ENCODE results near the gene LY9. TPM values are rescaled to one million over a fixed set of nuclear protein-coding genes. Genes with fewer than 3 reads are reported as not detected.

LY9 gene, protein sequence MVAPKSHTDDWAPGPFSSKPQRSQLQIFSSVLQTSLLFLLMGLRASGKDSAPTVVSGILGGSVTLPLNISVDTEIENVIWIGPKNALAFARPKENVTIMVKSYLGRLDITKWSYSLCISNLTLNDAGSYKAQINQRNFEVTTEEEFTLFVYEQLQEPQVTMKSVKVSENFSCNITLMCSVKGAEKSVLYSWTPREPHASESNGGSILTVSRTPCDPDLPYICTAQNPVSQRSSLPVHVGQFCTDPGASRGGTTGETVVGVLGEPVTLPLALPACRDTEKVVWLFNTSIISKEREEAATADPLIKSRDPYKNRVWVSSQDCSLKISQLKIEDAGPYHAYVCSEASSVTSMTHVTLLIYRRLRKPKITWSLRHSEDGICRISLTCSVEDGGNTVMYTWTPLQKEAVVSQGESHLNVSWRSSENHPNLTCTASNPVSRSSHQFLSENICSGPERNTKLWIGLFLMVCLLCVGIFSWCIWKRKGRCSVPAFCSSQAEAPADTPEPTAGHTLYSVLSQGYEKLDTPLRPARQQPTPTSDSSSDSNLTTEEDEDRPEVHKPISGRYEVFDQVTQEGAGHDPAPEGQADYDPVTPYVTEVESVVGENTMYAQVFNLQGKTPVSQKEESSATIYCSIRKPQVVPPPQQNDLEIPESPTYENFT
- 3.0 and 3.9 TPM in 2 replicates for total RNA-seq

DNA sequence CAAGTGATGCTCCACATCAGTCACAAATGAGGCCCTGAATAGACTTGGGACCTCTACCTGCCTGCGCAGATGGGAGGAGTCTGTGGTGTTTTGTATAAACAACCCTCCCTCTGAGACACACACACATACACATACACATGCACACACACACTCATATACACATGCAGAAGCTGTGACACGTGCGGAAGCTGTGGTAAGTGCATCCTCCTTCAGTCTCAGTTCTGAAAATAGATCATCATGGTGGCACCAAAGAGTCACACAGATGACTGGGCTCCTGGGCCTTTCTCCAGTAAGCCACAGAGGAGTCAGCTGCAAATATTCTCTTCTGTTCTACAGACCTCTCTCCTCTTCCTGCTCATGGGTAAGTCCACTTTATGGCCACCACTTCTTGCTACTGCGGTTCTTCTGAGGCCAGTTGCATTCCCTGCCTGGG is at the start of gene LY9:
TSS of gene LY9 (plus strand) at position 224 of the 433 bp plus-strand sequence. CDS start at position 238, 14 bp downstream.
- intact Hi-C loops (cut with micrococcal nuclease): loop anchor here (1.0 to 5.0 kb wide), 7 partner anchors 8 to 113 kb away; no protein-coding TSS in a partner anchor

DNA sequence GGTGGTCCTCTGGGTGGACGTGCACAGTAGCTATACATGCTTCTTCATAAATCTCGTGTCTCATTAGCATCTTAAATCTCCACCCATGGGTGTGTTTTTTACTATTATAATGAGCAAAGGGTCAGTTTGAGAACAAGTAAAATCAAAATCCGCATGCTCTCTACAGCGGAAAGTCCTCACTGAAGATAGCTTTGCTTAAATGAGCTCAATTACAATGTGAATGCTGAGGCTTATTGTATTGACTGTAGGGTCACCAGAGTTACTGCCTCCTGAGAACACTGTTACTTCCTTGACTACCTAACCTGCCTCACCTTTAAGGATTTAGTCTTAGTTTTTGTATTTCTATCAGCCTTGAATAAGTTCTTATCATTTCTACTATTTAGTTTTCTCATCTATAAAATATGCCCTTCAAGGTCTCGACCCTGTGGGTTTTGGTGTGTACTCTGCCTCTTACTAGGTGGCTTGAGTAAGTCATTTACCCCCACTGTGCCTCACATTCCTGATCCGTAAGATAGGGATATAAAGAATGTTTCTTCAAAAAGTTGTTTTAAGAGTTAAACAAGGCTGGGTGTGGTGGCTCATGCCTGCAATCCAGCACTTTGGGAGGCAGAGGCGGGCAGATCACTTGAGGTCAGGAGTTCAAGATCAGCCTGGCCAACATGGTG is 49.0 kb upstream of the LY9 start:
- intact Hi-C loops (cut with micrococcal nuclease): no loop called here

DNA sequence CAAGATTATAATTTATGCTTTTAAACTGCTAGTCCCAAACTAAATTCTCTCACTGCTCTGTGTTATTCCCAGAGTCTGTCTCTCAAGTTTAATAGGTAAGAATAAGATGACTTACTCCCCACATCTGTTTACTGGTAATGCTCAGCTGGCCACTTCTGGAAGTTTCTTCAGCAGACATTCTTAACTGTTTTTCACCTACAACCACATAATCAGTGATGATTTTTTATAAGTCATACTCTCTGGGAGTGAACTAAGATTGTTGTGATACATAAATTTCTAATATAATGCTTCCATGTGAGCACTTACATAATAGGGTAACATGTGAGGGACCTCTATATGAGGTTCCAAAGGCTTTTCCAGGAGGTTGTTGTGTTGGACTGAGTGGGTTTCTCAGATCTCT is 48.3 kb upstream of the LY9 start:
- intact Hi-C loops (cut with micrococcal nuclease): no loop called here

DNA sequence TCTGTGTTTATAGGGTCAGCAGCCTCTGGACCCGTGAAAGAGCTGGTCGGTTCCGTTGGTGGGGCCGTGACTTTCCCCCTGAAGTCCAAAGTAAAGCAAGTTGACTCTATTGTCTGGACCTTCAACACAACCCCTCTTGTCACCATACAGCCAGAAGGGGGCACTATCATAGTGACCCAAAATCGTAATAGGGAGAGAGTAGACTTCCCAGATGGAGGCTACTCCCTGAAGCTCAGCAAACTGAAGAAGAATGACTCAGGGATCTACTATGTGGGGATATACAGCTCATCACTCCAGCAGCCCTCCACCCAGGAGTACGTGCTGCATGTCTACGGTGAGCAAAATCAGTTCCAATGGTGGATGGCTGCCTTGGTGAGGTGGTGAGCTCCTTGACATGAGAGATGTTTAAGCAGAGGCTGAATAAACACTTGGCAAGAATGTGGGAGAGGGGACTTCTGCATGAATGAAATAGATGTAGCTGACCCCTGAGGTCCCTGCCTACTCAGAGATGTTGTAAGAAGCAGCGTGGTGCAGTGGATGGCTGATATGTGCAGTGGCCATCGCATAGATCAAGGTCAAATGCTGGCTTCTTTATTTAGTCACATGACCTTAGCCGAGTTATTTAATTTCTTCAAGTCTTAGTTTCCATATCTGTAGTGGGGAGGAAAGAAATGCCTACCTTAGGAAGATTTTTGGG is 47.6 kb upstream of the LY9 start:
- intact Hi-C loops (cut with micrococcal nuclease): no loop called here

DNA sequence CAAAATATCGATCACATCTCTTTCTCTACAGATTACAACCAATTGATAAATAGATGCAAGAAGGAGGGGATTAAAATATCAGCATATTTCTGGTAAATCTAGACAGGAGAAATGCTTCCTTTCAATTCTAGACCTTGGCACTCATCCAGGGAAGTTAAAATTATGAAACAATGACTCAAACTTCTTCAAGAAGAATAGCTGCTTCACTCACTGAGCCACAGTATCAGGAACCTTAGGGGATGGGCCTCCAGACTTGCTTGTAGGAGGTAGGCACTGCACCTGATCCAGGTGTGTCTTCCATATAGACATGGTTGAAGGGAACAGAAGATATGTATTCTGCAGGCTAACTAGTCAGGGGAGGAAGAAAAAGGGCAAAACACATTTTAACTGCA is 47.1 kb upstream of the LY9 start:
- intact Hi-C loops (cut with micrococcal nuclease): no loop called here

DNA sequence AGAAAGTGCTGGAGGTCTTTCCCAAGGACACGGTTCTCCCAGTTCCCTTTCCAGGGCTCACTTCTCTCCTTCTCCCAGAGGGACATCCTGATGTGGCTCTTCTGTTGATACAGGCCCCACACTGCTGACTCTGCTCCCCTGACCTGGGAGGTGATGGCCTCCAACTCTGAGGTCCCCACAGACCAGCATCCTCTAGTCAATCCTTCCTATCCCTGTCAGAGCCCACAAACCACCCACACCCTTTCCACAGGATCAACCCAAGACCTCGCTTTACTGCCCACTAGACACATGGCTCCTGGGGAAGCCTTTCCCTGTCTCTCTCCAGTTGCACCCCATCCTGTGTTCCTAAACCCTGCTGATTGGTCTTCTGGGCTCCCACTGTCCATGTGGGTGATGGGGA is 45.4 kb upstream of the LY9 start:
- intact Hi-C loops (cut with micrococcal nuclease): loop anchor here (1.0 to 2.0 kb wide), 2 partner anchors 8 to 16 kb away; no protein-coding TSS in a partner anchor

DNA sequence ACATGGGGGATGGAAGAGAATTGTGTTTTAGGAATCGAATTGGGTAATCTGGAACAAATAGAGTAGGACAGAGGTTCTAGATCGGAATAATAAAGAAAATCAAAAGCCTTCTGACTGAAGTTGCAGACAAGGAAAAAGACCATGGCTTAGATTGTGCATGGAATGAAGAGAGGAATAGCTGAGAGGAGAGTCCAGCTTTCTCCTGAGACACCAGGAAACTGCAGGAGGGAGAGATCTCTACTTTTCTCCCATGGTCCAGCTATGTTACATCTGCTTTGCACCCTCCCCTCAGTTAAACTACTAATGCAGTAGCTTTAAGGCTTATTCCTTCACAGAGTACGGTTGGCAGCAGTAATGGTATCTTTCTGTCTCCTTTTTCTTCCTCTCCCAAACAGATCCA is 43.6 kb upstream of the LY9 start:
- intact Hi-C loops (cut with micrococcal nuclease): no loop called here

DNA sequence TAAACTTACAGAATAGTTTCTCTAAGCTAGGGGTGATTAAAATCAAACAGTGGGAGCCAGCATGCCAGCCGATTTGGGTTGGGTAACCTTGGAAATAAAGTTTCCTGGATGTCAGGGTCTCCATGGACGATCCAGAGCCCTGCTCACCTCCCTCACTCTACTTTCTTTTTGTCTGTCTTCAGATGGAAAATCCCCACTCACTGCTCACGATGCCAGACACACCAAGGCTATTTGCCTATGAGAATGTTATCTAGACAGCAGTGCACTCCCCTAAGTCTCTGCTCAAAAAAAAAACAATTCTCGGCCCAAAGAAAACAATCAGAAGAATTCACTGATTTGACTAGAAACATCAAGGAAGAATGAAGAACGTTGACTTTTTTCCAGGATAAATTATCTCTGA is 43.0 kb upstream of the LY9 start:
- intact Hi-C loops (cut with micrococcal nuclease): no loop called here

DNA sequence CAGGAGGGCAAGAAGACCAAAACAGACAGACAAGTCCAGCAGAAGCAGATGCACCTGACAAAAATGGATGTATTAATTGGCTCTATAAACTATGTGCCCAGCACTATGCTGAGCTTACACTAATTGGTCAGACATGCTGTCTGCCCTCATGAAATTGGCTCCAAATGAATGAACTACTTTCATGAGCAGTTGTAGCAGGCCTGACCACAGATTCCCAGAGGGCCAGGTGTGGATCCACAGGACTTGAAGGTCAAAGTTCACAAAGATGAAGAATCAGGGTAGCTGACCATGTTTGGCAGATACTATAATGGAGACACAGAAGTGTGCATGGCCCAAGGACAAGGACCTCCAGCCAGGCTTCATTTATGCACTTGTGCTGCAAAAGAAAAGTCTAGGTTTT is 42.4 kb upstream of the LY9 start:
- intact Hi-C loops (cut with micrococcal nuclease): no loop called here

DNA sequence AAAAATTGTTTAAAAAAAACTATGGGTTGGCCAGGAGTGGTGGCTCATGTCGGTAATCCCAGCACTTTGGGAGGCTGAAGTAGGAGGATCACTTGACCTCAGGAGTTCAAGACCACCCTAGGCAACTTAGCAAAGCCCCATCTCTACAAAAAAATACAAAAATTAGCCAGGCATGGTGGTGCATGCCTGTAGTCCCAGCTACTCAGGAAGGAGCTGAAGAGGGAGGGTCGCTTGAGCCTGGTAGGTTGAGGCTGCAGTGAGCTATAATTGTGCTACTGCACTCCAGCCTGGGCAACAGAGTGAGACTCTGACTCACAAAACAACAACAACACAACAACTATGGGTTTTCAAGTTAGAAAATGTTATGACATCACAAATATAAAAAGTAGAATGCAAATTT is 40.5 kb upstream of the LY9 start:
- intact Hi-C loops (cut with micrococcal nuclease): no loop called here

DNA sequence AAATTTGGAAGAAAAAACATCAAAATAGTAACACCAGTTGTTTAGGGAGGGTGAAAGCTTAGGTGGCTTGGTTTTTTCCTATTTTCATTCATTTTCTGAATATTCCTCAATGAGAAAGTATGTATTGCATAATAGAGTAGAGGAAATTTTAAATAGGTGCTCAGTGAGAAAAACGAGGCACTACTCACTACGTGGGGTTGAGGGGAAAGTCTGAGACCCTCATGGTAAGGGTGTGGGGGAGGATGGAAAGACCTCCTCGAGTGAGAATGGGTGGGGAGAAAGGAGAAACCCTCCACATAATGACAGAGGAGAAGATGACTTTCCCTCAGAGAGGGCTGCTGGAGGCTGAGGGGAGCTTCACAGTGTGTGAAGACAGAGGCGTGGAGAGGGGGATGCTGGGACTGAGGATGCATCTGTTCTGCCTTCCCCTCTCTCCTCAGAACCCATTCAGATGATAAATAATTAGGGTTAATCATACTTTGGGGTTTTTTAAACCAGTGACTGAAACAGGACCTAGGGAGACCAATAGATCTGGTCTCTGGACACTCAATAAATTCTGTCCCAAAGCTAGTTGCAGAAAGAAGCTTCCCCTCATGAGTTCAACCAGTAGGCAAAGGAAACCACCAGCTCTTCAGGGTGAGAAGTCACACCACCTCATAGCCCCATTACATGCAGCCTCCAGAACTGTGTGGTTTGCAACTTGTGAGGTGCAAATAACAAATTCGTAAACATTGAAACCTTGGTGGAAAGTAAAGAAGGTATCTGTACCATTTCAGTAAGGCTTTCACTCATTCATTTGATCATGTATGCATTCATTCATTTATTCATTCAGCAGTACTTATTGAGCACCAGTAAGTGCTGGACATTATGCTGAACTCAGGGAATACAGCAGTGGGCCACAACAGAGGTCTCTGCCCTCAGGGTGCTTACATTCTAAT is 39.8 kb upstream of the LY9 start:
- intact Hi-C loops (cut with micrococcal nuclease): loop anchor here (1.0 to 2.0 kb wide), 3 partner anchors 11 to 45 kb away; partner anchors contain the start of gene CD48

DNA sequence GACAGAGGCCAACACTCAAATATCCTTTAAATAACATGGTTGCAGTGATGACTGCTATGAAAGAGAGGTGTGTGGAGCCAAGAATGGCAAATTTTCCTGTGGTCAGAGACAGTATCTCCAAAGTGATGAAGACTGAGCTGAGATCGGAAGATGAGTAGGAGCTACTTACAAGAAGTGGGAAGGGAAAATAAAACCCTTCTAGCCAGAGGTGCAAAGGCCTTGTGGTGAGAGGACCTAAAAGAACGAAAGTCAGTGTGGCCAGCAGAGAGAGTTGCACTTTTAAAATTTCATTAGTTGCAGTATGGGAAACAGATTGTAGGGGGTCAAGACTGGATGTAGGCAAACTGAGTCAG is 39.1 kb upstream of the LY9 start:
- intact Hi-C loops (cut with micrococcal nuclease): loop anchor here (1.0 to 2.0 kb wide), 3 partner anchors 10 to 46 kb away; partner anchors contain the start of gene CD48

DNA sequence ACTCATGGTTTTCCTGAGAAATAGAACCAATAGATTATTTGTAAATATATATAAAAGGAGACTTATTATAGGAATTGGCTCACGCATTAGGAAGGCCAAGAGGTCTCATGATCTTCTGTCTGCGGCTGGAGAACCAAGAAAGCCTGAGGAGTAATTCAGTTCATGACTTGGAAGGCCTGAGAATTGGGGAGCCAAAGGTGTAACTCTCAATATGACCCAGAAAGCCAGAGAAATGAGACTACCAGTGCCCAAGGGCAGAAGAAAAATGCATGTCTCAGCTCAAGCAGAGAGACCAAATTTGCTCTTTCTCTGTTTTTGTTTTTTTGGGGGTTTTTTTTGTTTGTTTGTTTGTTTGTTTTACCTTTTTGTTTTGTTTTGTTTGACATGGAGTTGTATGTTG is 37.5 kb upstream of the LY9 start:
- intact Hi-C loops (cut with micrococcal nuclease): no loop called here

DNA sequence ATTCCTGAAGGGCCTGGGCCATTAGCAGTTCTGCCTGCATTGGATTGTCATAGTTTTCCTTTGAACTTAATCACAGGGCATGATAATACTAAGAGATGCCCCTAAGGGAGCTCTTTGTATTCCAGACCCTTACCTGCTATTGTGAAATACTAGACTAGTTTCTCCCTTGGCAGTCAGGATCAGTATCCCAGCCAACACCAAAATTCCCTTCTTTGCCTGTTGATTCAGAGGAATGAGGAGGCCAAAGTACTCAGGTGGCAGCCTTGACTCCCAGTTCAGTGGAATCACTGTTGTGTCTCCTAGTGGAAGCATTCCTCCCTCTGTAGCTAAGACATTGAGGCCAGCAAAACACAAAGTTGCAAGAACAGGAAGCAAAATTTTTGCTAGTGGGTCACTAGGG is 36.2 kb upstream of the LY9 start:
- intact Hi-C loops (cut with micrococcal nuclease): no loop called here

DNA sequence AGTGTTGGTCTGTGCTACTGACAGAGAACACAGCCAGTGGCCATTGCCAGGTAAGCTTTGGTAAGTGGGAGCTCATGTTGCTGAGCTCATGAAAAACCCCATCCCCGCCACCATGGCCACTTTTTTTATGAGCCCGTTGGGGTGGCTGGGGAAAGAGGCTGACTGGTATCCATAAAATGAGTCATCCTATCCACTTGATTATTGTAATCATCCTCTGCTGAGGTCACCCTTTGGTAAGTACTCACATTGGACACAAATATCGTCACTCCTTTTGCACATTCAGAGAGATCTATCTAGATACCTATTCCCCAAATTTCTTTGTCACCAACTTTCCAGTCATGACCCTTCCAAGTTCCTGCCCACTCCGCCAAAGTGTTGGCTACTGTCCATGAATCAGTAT is 34.9 kb upstream of the LY9 start:
- intact Hi-C loops (cut with micrococcal nuclease): no loop called here

DNA sequence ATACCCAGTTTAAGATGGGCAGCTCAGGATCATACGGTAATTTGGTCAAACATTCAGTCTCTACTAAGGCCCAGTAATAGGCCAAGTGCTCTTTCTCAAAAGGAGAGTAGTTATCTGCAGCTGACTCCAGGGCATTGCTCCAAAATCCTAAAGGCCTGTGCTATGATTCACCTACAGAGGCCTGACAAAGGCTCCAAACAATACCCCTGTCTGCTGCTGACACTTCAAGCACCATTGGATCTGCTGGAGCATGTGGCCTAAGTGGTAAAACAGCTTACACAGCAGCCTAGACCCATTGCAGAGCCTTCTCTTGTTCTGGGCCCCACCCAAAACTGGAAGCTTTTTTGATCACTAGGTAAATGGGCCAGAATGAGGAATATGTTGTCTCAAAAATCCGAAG is 34.1 kb upstream of the LY9 start:
- intact Hi-C loops (cut with micrococcal nuclease): no loop called here

DNA sequence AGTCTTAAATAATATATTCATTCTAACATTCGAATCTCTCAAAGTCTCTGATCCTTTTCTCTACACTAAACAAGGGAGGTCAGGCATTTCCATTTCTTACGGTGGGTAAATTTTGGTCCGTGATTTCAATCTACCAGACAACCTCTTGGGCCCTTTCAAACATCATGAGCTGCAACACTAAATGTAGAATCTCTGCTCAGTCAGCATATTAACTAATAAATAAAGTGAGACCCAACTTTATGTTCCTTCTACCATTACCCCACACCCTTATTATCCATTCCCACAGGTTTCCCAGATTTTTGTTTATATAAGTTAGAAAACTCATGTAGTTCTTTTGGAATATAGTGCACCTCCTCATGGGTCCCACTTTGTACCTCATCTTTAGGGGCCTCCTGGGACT is 32.0 kb upstream of the LY9 start:
- intact Hi-C loops (cut with micrococcal nuclease): no loop called here

DNA sequence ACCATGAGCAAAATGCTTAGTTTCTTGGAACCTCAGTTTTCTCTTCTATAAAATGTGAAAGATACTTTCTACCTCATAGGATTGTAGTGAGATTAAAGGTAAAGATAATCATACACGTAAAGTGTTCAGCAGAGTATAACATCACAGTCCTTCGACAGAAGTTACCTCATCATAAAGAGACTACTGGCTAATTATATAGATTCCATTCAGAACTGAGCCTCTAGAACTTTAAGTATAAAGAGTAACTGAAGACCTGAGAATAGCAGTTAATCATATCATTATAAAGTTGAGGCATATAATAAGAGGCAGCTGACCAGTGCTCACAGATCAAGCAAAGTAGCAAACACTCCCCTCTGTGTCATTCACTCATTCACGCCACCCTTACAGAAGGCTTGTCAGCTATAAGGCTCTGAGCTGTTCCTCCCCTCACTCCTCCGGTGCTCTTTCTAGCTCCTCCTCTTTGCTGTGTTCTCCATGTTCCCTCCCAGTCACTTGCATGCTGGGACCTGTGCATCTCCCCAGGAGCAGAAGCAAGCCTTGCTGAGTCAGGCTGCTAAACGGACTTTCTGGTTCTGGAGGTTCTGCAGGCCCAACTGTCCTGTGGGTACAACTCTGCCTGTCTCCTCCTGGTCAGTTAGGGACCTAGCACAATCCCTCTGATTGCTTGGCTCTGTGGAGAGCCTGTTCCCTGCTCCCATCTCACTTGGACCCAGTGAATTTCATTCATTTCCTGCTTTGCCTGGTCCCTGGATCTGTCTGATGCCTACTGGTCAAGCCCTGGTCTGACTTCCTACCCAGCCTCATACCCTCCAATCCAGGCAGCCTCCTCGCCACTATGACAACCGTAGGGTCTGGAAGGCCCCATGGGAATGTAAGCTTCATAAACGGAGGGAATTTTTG is 28.3 kb upstream of the LY9 start:
- intact Hi-C loops (cut with micrococcal nuclease): loop anchor here (1.0 to 2.0 kb wide), 8 partner anchors 11 to 183 kb away; partner anchors contain the start of genes CD48 and LY9

DNA sequence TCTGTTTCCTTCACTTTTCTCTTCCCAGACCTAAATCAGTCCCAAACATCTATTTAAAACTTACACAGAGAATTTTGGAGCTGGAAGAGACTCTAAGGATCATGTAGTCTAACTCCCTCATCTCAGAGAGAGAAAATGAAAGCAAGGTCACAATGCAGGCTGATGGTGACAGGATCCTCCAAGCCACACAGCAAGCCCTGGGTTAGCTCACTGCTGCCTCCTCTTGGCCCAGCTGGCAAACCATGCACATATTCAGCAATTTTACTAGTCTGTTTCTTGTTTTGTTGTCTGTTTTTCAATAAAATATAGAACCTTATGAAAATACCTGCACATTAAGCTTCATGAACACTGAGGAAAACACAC is 27.7 kb upstream of the LY9 start:
- intact Hi-C loops (cut with micrococcal nuclease): loop anchor here (1.0 to 2.0 kb wide), 7 partner anchors 24 to 183 kb away; partner anchors contain the start of genes CD48 and LY9
